Peyer's patch (tissue), 4 donors: Measurements from ENCODE around the gene RAB9A.

Source experiments
- CTCF ChIP-seq, 6 experiments: fragments of 450-650 bp in 4 of 6; fragments of 200-600 bp in 2 of 6; sonication (generic) in 1 of 6; IDR thresholded peaks; one replicate each; pipeline ENCODE4 v1.5.1; 2017 to 2019; ENCODE audit warnings: antibody characterized with exemption in 6 of 6, mild to moderate bottlenecking in 3 of 6, moderate library complexity in 1 of 6
- POLR2A ChIP-seq, 2 donors: fragments of 450-650 bp; IDR thresholded peaks; one replicate each; pipeline ENCODE4 v1.5.1; 2017; ENCODE audit warnings: antibody characterized with exemption in 2 of 2, mild to moderate bottlenecking in 2 of 2, moderate library complexity in 2 of 2

GRCh38 chrX:13721371-13721770 is 32.4 kb downstream of the RAB9A start:
- TF ChIP-seq CTCF (IDR thresholded peaks at IDR 0.05) = no peak
- TF ChIP-seq POLR2A (IDR thresholded peaks at IDR 0.05) = no peak
